SK-N-SH treated with all-trans-retinoic acid at 6 μM for 48 hours (cell line): ENCODE measurements around the gene RAP1A.

Experiments used
- ATAC-seq: fragments of 200-7000 bp; cut with Tn5 transposase; 3 replicates; pipeline ENCODE4 v1.9.1; 2020; ENCODE audit warnings: mild to moderate bottlenecking, moderate library complexity
- CSDC2 ChIP-seq: fragments of 250-450 bp; sonication (Bioruptor Pico); IDR thresholded peaks from 2 replicates; pipeline ENCODE4 v1.5.0; 2020; ENCODE audit warnings: mild to moderate bottlenecking, moderate library complexity
- RARB ChIP-seq: fragments of 250-450 bp; sonication (Bioruptor Pico); IDR thresholded peaks from 2 replicates; pipeline ENCODE4 v1.8.0; 2021; ENCODE audit warnings: mild to moderate bottlenecking, moderate library complexity
- ZC3H10 ChIP-seq: fragments of 250-450 bp; sonication (Bioruptor Pico); IDR thresholded peaks from 2 replicates; pipeline ENCODE4 v1.5.1; 2021; ENCODE audit warnings: mild to moderate bottlenecking, moderate library complexity
- ZFP3 ChIP-seq: fragments of 250-450 bp; sonication (Bioruptor Pico); IDR thresholded peaks from 2 replicates; pipeline ENCODE4 v1.5.0; 2020; ENCODE audit warnings: mild to moderate bottlenecking, moderate library complexity
- ZNF70 ChIP-seq: fragments of 450-650 bp; formaldehyde crosslinking; IDR thresholded peaks from 2 replicates; pipeline ENCODE4 v1.5.0; 2020; ENCODE audit warnings: mild to moderate bottlenecking, moderate library complexity
- ZNF8 ChIP-seq: fragments of 450-650 bp; formaldehyde crosslinking; IDR thresholded peaks from 2 replicates; pipeline ENCODE4 v1.5.0; 2020; ENCODE audit warnings: mild to moderate bottlenecking, moderate library complexity
- TF ChIP-seq, protein P1 (sequence below): fragments of 250-450 bp; sonication (Bioruptor Pico); IDR thresholded peaks from 2 replicates; pipeline ENCODE4 v1.5.1; 2020; ENCODE audit warnings: low read depth, mild to moderate bottlenecking, moderate library complexity
- TF ChIP-seq, protein P2 (sequence below): fragments of 250-450 bp; sonication (Bioruptor Pico); IDR thresholded peaks from 2 replicates; pipeline ENCODE4 v1.5.0; 2020; ENCODE audit warnings: mild to moderate bottlenecking, moderate library complexity
- TF ChIP-seq, protein P3 (sequence below): fragments of 250-450 bp; sonication (Bioruptor Pico); IDR thresholded peaks from 2 replicates; pipeline ENCODE4 v1.5.1; 2021; ENCODE audit warnings: mild to moderate bottlenecking, moderate library complexity

RAP1A gene

DNA sequence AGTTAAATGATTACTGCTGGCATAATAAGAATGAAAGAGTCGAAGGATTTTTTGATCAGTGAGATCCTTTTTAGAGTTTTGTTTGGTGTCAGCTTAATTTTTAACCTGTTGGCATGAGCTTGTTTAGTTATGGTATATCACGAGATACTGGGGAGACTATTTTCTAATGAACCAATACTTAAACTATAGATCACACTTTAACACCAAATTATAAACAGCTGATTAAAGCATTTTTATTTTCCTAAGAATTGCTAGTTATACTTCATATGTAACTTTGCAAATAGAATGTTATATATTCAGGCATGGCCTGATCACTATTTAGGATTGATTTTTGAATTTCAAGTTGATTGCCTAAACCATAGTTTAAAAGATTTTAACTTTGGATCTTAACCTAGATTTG, 142.1 kb downstream of the RAP1A start (continued):
- TF ChIP-seq, protein P1, sequence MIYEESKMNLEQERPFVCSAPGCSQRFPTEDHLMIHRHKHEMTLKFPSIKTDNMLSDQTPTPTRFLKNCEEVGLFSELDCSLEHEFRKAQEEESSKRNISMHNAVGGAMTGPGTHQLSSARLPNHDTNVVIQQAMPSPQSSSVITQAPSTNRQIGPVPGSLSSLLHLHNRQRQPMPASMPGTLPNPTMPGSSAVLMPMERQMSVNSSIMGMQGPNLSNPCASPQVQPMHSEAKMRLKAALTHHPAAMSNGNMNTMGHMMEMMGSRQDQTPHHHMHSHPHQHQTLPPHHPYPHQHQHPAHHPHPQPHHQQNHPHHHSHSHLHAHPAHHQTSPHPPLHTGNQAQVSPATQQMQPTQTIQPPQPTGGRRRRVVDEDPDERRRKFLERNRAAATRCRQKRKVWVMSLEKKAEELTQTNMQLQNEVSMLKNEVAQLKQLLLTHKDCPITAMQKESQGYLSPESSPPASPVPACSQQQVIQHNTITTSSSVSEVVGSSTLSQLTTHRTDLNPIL (CRISPR knock-in tag), result no peak

DNA sequence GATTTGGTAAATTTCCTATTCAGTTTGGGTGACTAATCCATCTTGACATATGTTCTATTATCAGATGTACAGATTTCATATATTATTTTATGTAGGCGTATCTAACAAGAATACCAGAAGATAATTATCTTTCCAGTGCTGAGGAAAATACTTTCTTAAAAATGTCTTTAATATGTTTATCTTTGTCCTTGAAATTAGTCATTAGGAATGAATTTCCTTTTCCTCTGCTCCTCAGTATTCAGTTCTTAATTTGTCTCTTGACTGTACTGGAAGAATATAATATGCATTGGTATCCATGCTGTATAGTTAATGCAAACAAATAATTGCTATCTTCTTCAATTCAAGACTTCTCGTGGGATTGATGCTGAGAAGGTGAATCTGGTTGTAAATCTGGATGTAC, 142.7 kb downstream of the RAP1A start:
- no peak for TF ChIP-seq ZFP3 (CRISPR knock-in tag)
- no peak for TF ChIP-seq CSDC2
- TF ChIP-seq ZNF70, result no peak
- TF ChIP-seq, protein P2, sequence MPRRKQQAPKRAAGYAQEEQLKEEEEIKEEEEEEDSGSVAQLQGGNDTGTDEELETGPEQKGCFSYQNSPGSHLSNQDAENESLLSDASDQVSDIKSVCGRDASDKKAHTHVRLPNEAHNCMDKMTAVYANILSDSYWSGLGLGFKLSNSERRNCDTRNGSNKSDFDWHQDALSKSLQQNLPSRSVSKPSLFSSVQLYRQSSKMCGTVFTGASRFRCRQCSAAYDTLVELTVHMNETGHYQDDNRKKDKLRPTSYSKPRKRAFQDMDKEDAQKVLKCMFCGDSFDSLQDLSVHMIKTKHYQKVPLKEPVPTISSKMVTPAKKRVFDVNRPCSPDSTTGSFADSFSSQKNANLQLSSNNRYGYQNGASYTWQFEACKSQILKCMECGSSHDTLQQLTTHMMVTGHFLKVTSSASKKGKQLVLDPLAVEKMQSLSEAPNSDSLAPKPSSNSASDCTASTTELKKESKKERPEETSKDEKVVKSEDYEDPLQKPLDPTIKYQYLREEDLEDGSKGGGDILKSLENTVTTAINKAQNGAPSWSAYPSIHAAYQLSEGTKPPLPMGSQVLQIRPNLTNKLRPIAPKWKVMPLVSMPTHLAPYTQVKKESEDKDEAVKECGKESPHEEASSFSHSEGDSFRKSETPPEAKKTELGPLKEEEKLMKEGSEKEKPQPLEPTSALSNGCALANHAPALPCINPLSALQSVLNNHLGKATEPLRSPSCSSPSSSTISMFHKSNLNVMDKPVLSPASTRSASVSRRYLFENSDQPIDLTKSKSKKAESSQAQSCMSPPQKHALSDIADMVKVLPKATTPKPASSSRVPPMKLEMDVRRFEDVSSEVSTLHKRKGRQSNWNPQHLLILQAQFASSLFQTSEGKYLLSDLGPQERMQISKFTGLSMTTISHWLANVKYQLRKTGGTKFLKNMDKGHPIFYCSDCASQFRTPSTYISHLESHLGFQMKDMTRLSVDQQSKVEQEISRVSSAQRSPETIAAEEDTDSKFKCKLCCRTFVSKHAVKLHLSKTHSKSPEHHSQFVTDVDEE, result no peak
- TF ChIP-seq, protein P3, sequence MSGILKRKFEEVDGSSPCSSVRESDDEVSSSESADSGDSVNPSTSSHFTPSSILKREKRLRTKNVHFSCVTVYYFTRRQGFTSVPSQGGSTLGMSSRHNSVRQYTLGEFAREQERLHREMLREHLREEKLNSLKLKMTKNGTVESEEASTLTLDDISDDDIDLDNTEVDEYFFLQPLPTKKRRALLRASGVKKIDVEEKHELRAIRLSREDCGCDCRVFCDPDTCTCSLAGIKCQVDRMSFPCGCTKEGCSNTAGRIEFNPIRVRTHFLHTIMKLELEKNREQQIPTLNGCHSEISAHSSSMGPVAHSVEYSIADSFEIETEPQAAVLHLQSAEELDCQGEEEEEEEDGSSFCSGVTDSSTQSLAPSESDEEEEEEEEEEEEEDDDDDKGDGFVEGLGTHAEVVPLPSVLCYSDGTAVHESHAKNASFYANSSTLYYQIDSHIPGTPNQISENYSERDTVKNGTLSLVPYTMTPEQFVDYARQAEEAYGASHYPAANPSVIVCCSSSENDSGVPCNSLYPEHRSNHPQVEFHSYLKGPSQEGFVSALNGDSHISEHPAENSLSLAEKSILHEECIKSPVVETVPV, result no peak
- no peak for TF ChIP-seq ZNF8
- no peak for TF ChIP-seq ZC3H10 (CRISPR knock-in tag)
- no peak for TF ChIP-seq RARB (CRISPR knock-in tag)
- ATAC-seq, result no peak
